HG03280 (cell line): ENCODE results near the gene BEND5.

Source experiments
- ATAC-seq: cut with Tn5 transposase; IDR thresholded peaks from one replicate; pipeline ENCODE4 v1.9.1; 2021; ENCODE audit warnings: mild to moderate bottlenecking, moderate library complexity; ENCODE audit not compliant: unreplicated experiment

Gene BEND5

GRCh38 chr1:48683839-48684238 lies 92.9 kb downstream of the BEND5 start:
- ATAC-seq = no peak

GRCh38 chr1:48681476-48682305 lies 95.0 kb downstream of the BEND5 start:
- ATAC-seq = no peak

- no peak for ATAC-seq
These were observed 96.2 kb downstream of the BEND5 start for GRCh38 chr1:48680411-48681035.

GRCh38 chr1:48679859-48680258 lies 96.8 kb downstream of the BEND5 start:
- ATAC-seq = no peak

- no peak for ATAC-seq
These were observed 97.8 kb downstream of the BEND5 start for GRCh38 chr1:48678710-48679505.
